Measurements from ENCODE around the gene ELF4.

The ELF4 gene

GRCh38 chrX:130085551-130086446, 24.5 kb downstream of the ELF4 start:
- no peak for DNase-seq (ENCODE audit: low read depth, low spot score)

- no peak for DNase-seq (ENCODE audit: low read depth, low spot score)
Observed at GRCh38 chrX:130084631-130085237, 25.6 kb downstream of the ELF4 start.

GRCh38 chrX:130083656-130084382, 26.5 kb downstream of the ELF4 start:
- DNase-seq (ENCODE audit: low read depth, low spot score): no peak

GRCh38 chrX:130083107-130083490, 27.2 kb downstream of the ELF4 start:
- DNase-seq (ENCODE audit: low read depth, low spot score): no peak

GRCh38 chrX:130082244-130083106, 27.8 kb downstream of the ELF4 start:
- DNase-seq (ENCODE audit: low read depth, low spot score): no peak

GRCh38 chrX:130081421-130082045, 28.8 kb downstream of the ELF4 start:
- DNase-seq (ENCODE audit: low read depth, low spot score): no peak

- no peak for DNase-seq (ENCODE audit: low read depth, low spot score)
Observed at GRCh38 chrX:130080791-130081367, 29.4 kb downstream of the ELF4 start.

- DNase-seq (ENCODE audit: low read depth, low spot score): no peak
Observed at GRCh38 chrX:130079824-130080406, 30.4 kb downstream of the ELF4 start.

- DNase-seq (ENCODE audit: low read depth, low spot score): no peak
Observed at GRCh38 chrX:130075777-130076176, 34.5 kb downstream of the ELF4 start.

- DNase-seq (ENCODE audit: low read depth, low spot score): no peak
Observed at GRCh38 chrX:130072345-130072740, 38.0 kb downstream of the ELF4 start.

GRCh38 chrX:130071611-130072344, 38.5 kb downstream of the ELF4 start:
- no peak for DNase-seq (ENCODE audit: low read depth, low spot score)

GRCh38 chrX:130066975-130067615, 43.2 kb downstream of the ELF4 start:
- no peak for DNase-seq (ENCODE audit: low read depth, low spot score)

GRCh38 chrX:130060122-130061069, 49.9 kb downstream of the ELF4 start:
- DNase-seq (ENCODE audit: low read depth, low spot score): no peak

- no peak for DNase-seq (ENCODE audit: low read depth, low spot score)
Observed at GRCh38 chrX:130058652-130059051, 51.6 kb downstream of the ELF4 start.

- DNase-seq (ENCODE audit: low read depth, low spot score): no peak
Observed at GRCh38 chrX:130057209-130057608, 53.1 kb downstream of the ELF4 start.

GRCh38 chrX:130055899-130056298, 54.4 kb downstream of the ELF4 start:
- DNase-seq (ENCODE audit: low read depth, low spot score): no peak

- DNase-seq (ENCODE audit: low read depth, low spot score): no peak
Observed at GRCh38 chrX:130055103-130055502, 55.2 kb downstream of the ELF4 start.

- DNase-seq (ENCODE audit: low read depth, low spot score): no peak
Observed at GRCh38 chrX:130053236-130053635, 57.1 kb downstream of the ELF4 start.

All from brain pericyte (primary cell).